Peyer's patch (tissue), 4 donors: Measurements from ENCODE around the gene TMEM218.

Source experiments
- CTCF ChIP-seq, 6 experiments: fragments of 450-650 bp in 4 of 6; fragments of 200-600 bp in 2 of 6; sonication (generic) in 1 of 6; IDR thresholded peaks; one replicate each; pipeline ENCODE4 v1.5.1; 2017 to 2019; ENCODE audit warnings: antibody characterized with exemption in 6 of 6, mild to moderate bottlenecking in 3 of 6, moderate library complexity in 1 of 6
- POLR2A ChIP-seq, 2 donors: fragments of 450-650 bp; IDR thresholded peaks; one replicate each; pipeline ENCODE4 v1.5.1; 2017; ENCODE audit warnings: antibody characterized with exemption in 2 of 2, mild to moderate bottlenecking in 2 of 2, moderate library complexity in 2 of 2

GRCh38 chr11:125156346-125157117, 45.1 kb upstream of the TMEM218 start:
- no peak for TF ChIP-seq POLR2A (IDR thresholded peaks at IDR 0.05)
- TF ChIP-seq CTCF (IDR thresholded peaks at IDR 0.05), result no peak
